Esophagus muscularis mucosa (tissue), 4 donors: ENCODE data around the gene DRD1.

Experiments used
- EP300 ChIP-seq: sonication (generic); formaldehyde crosslinking; IDR thresholded peaks from one replicate; pipeline ENCODE4 v1.6.1; 2017; ENCODE audit warnings: antibody characterized with exemption
- POLR2A ChIP-seq: fragments of 450-650 bp; IDR thresholded peaks from one replicate; pipeline ENCODE4 v1.6.1; 2017; ENCODE audit warnings: antibody characterized with exemption, moderate library complexity, mild to moderate bottlenecking, low read depth
- TF ChIP-seq, protein P1 (sequence below), 3 experiments: fragments of 200-600 bp in 2 of 3; fragments of 450-650 bp in 1 of 3; sonication (generic) in 2 of 3; IDR thresholded peaks; one replicate each; pipeline ENCODE4 v1.5.1; 2017 to 2019; ENCODE audit warnings: antibody characterized with exemption in 3 of 3, mild to moderate bottlenecking in 2 of 3, moderate library complexity in 1 of 3

DNA sequence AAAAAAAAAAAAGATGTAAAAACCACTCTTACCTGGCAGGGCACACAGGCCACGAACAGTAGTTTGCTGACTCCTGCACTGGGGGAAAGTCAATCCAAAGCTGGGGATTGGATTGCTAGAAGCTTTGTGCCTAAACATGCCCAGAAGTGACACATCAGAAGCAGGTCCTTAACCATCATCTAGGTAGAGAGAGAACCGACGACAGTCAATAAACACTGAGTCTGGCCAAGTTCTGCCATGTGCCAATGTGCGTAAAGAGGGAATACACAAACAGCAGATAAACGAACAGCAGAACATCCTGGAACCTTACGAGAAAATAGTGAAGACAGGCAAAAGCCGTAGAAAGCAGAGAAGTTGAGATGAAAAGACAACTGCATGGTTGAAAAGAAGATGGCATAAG is 49.3 kb upstream of the DRD1 start:
- TF ChIP-seq POLR2A (no peak), EP300 (no peak)
- TF ChIP-seq, protein P1, sequence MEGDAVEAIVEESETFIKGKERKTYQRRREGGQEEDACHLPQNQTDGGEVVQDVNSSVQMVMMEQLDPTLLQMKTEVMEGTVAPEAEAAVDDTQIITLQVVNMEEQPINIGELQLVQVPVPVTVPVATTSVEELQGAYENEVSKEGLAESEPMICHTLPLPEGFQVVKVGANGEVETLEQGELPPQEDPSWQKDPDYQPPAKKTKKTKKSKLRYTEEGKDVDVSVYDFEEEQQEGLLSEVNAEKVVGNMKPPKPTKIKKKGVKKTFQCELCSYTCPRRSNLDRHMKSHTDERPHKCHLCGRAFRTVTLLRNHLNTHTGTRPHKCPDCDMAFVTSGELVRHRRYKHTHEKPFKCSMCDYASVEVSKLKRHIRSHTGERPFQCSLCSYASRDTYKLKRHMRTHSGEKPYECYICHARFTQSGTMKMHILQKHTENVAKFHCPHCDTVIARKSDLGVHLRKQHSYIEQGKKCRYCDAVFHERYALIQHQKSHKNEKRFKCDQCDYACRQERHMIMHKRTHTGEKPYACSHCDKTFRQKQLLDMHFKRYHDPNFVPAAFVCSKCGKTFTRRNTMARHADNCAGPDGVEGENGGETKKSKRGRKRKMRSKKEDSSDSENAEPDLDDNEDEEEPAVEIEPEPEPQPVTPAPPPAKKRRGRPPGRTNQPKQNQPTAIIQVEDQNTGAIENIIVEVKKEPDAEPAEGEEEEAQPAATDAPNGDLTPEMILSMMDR (IDR thresholded peaks at IDR 0.05) = no peak
